ENCODE measurements around the gene HELZ2.
"Not testable (repeated sequence)": the region's sequence is repeated elsewhere in the genome, so short reads cannot be mapped to it uniquely, and the experiment has no call there.

The HELZ2 gene

DNA sequence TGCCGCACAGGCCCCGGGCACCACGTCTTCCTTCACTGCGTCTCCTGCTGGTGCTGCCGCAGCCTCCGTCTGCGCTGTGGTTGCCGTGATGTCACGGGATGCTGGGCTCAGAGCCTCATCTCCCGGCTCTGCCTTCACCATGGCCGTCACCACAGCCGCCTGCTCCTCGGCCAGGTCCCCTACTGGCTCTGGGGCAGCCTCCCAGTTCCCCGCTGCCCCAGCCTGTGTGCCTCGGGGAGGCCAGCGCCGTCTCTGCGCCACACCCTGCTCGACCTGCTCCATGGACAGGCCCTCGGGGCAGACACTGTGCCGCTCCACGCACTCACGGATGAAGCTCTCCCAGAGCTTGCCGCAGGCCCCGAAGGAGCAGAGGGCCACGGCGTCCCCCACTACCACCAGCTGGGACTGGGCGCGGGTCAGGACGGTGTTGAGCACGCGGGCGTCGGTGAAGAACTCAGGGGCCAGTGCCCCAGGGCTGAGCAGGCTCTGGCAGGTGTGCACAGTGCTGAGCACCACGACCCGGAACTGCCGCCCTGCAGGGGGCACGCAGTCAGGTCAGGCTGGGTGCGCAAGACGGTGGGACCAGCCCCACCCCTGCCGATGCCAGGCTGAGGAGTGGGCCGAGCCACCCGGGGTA, 8.2 kb downstream of the HELZ2 start:
- DNase-seq (ENCODE audit: low read depth) = no peak

DNA sequence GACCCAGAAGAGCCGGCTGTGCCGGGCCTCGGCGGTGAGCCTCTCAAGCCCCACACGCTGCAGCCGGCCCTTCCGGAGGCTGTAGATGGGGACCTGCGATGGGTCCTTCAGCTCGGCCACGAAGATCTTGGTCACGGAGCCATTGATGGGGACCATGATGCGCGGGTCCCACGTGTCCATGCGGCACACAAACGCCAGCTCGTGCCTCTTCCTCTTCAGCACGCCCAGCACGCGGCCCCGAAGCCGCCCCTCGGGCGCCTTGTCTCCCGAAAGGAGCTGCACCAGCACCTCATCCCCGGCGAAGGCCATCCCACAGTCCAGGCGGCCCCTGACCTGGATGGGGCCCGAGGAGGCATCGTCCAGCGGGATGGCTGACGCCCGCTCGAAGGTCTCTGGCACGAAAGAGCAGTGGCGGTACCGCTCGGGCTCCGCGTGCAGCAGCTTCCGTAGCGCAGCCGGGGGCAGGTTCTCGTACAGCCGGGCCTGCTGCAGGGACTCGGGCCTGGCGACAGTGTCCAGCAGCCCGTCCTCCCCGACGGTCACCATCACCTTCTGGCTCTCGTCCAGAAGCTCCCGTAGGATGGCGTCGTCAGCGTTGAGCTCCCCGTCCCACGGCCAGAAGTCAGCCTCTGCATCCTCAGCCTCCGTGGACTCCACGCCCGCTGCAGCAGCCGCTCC, 8.9 kb downstream of the HELZ2 start:
- no peak for DNase-seq (ENCODE audit: low read depth)

DNA sequence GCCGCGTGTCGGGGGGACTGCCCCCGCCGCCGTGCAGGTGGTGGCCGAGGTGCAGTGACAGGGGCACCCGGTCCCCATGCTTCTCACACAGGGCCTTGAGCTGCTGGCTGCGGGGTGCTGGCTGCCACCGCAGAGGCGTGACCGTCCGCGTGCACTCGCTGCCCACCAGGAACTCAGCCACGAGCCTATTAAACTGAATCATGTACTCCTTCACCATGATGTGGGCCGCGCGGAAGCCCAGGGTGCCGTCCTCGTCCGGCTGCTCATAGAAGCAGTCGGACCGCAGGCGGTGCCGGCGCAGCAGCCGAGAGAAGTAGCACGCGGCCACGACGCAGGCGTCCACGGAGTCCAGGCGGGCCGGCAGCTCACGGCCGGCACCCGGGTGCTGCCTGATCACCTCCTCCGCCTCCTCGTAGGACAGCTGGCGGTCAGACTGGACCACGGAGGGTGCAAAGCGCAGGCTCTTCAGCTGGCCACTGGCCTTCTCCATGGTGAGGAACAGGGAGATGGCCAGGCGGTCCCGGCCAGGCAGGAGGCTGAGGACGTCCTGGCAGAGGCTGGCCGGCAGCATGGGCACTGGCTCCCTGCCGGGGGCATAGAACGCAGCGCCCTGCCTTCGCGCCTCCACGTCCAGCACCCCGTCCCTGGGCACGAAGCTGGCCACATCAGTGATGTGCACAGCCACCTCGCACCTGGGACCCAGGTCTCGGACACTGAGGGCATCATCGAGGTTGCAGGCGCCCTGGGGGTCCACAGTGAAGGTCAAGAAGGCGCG, 9.8 kb downstream of the HELZ2 start:
- DNase-seq (ENCODE audit: low read depth) = no peak

DNA sequence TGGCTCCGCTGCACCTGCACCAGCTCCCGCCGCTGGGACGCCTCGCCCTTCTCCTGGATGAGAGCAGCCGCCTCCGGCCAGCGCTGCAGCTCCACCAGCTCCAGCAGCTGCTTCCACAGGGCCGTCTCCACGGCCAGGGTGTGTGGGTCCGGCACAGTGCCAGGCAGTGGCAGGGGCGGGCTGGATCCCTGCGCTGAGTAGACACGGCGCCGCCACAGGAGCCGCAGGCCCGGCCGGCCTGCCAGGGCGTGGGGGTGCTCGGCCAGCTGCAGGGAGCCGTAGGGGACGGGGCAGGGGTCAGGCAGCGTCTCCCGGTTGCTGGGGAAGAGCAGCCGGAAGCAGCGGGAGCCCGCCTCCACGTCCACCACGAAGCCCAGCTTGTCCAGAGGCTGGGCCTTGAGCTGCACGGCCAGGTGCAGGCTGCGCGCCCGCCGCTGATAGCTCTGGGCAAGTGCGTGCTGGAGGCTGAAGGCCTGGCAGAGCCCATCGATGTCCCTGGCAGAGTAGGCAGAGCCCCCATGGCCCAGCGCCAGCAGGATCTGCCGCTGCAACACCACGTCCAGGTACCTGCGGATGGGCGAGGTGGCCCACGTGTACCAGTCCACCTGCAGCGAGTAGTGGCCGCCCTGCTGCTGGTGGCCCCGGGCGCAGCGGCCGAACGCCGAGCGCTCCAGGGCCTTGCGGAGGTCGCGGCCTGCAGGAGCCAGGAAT, 10.7 kb downstream of the HELZ2 start:
- DNase-seq (ENCODE audit: low read depth) = no peak

DNA sequence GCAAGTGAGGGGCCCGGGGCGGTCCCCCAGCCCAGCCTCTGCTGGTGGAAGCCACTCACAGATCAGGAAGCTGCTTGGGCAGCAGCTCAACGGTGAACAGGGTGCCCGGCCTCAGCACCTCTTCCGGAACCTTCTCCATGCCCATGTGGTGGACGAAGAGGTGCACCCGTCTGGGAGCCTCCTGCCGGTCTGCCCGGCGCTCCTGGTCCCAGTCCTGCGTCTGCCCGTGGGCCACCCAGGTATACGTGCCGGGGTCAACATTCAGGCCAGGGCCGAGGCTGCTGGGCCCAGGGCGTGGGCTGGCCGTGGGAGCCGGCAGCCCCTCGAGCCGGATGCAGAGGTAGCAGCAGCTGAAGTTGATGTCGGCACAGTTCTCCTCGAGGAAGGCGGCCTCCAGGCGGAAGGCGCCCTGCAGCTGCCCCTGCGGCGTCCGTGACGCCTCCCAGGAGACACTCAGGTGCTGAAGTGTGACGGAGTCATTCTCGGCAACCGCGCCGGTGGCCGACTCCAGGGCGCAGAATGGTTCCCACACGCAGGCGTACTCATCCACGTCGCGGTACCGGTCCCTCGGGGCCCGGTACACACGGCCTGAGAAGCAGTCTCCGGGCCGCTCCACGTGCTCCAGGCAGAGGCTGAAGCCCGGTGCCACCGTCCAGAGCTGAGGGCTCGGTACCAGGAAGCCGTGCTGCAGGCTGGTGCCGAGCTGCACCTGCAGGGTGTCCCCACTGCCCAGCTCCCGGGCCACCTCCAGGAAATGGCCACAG, 11.4 kb downstream of the HELZ2 start:
- no peak for DNase-seq (ENCODE audit: low read depth)

DNA sequence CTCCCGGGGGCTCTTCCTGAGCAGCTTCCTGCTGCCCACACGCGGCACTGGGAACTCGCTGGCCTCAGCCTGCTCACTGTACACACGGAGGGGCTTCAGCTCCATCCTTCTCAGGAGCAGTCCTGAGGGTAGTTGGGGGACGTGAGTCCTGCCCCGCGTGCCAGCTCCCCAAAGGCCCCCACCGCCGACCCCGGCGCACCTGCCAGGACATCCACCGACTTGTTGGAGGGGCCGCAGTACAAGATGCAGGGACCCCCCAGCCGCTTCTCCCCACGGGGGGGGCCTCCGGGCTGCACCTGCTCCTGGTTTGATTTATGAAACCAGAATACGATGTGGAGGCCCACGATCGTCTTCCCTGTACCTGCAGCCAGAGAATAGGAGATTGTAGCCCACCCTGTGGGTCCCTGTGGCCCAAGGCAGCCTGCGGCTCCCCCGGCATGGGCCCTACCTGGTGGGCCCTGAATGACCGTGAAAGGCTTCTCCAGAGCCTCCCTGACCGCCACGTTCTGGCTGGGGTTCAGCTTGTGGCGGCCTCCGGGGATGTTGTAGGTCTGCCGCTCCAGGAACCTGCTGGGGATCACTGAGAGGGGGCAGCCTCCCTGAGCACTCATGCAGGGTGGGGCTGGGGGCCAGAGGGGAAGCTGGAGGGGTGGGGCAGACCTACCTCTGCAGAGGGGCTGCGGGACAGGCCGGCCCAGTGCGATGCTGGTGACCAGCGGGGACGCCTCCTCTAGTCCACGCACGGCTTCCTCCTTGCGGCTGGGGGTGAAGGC, 12.2 kb downstream of the HELZ2 start:
- DNase-seq (ENCODE audit: low read depth) = no peak

DNA sequence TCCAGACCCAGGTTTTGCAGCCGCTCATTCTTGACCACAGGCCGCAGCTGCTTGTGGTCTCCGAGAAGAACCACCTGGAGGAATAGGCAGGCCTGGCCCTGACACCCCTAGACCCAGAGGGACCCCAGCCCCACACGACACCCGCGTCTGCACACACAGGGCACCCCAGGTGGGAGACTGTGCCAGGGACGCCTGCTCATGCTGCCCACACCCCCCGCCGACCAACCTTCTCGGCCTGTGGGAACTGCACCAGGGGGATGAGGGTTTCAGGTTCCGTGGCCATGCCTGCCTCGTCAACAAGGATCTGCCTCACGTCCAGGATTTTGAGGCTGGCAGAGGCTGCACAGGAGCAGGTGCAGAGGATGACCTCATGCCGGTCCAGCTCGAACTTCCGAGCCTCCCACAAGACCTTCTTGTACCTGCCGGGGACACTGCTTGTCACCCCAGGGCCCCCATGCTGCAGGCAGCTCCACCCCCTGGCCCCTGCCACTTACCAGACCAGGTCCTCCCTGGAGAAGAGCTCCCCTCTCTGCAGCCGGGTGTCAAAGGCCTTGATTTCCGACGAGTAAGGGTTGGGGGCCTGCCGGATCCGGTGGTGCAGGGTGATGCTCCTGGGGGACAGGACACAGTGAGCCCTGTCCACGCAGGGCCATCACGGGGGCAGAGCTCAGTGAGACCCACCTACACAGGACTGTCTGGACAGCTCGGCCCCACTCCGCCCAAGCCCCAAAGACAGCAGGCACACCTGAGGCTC, 13.0 kb downstream of the HELZ2 start:
- DNase-seq (ENCODE audit: low read depth) = no peak

DNA sequence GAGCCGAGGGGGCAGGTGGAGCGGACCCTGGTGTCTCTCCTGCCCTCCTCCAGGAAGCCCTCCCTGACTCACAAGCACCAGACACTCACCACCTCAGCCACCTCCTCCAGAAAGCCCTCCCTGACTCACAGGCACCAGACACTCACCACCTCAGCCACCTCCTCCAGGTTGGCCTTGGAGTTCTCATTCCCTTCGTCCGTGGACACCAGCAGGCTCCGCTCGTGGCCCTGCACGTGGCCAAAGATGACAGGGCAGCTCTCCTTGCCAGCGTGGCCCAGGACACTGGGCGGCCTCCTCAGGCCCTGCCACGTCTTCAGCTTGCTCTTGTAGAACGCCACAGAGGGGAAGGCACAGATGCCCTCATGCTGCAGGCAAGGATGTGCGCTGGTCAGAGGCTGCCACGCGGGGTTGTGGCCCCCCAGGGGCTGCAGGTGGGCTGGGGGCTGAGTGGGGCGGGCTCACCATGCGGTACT, 13.7 kb downstream of the HELZ2 start:
- no peak for DNase-seq (ENCODE audit: low read depth)

DNA sequence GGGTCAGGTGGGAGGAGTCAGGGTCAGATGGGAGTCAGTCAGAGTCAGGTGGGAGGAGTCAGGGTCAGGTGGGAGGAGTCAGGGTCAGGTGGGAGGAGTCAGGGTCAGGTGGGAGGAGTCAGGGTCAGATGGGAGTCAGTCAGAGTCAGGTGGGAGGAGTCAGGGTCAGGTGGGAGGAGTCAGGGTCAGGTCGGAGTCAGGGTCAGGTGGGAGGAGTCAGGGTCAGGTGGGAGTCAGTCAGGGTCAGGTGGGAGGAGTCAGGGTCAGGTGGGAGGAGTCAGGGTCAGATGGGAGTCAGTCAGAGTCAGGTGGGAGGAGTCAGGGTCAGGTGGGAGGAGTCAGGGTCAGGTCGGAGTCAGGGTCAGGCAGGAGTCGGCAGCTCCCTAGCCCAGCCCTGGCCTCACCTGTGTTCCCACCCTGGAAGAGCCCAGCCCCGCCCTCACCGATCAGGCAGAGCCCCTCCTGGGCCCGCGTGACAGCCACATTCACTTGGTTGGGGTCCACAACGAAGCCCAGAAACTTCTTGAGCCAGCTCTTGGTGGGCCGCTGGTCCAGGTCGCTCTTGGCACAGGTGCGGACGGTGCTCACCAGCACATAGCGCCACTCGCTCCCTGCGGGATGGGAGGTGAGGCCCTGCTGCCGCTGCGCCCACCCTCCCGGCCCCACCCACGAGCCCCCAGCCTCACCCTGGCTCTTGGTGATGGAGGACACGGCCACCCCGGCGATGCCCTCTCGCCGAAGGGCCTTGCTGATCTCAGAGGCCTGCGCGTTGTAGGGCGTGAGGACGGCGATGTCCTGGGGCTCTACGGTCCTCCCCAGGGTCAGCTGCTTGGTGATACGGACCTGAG, 14.3 kb downstream of the HELZ2 start:
- DNase-seq (ENCODE audit: low read depth) = not testable (repeated sequence)

DNA sequence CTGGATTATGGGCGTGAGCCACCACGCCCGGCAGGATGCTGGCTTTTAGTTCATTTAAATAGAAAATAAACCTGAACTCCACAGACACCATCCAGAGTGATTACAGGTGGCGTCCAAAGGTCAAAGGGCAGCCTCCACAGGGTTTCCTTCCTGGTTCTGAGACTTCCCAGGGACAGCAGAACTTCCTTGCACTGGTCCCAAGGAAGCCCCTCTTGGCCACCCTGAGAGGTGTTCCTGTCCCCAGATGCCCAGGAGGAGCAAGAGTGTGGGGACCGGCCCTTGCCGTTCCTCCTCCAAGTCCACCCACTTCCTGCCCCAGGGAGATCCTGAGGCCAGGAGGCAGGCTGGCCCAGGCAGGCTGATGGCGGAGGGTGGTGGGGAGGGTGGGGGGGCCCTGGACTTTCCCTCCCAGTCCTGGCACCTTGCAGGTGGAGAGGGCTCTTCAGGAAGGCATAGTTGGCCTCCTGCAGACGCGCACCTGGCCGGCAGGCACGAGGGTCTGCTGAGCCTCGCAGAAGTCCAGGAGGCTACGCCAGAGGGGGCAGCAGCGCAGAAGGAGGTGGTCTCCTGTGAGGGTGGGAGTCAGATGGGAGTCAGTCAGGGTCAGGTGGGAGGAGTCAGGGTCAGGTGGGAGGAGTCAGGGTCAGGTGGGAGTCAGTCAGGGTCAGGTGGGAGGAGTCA, 15.1 kb downstream of the HELZ2 start:
- no peak for DNase-seq (ENCODE audit: low read depth)

DNA sequence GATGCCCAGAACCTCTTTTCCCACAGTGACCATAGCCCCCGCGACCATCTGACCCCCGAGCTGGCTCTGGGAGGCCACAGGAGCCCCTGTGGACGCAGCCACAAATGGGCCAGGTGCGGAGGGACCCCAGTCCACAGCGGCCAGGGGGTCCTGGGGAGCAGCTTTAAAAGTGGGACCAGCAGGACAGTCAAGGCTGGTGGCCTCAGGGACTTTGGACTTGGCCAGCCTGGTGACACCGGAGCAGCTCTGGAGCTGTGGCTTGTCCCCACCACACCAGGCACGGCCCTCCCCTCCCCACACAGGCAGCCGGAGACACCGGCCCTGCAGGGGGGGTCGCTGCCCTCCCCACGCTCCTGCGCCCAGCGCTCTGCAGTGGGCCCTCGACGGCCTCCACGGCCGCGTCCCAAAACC, 16.6 kb downstream of the HELZ2 start:
- no peak for DNase-seq (ENCODE audit: low read depth)

DNA sequence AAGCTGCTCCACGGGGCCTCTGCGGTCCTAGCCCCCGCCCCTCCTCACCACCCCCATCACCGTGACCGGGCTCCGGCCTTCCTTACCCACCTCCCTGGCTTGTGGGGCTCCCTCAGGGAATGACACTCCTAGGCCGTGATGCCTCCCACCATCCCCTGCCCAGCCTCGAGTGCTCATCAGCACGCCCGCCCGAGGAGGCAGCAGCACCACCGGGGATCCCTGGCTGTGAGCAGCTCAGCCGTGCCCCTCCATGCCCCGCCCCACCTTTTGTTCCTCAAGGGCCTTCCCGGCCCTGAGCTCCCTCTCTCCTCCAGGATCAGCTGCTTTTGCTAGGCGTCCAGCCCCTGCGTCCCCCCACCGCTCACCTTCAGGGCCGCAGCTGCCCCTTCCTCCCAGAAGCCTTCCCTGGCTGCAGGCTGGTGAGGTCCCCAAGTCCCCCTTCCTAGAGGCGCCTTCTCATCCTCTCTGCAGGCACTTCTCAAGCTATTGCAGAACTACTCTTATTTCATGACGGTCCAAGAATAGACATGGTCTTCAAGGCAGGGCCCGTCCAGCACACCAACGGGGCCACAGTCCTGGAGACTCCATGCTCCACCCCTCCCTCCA, 17.1 kb downstream of the HELZ2 start:
- DNase-seq (ENCODE audit: low read depth) = no peak

DNA sequence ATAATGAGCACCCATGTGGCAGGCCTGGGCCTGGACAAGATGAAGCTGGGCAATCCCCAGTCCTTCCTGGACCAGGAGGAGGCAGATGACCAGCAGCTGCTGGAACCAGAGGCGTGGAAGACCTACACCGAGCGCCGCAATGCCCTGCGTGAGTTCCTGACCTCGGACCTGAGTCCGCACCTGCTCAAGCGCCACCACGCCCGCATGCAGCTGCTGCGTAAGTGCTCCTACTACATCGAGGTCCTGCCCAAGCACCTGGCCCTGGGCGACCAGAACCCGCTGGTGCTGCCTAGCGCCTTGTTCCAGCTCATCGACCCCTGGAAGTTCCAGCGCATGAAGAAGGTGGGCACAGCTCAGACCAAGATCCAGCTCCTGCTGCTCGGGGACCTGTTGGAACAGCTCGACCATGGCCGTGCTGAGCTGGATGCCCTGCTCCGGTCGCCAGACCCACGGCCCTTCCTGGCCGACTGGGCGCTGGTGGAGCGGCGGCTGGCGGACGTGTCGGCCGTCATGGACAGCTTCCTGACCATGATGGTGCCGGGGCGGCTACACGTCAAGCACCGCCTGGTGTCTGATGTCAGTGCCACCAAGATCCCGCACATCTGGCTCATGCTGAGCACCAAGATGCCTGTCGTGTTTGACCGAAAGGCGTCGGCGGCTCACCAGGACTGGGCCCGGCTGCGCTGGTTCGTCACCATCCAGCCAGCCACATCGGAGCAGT, 18.2 kb downstream of the HELZ2 start:
- DNase-seq (ENCODE audit: low read depth) = no peak

DNA sequence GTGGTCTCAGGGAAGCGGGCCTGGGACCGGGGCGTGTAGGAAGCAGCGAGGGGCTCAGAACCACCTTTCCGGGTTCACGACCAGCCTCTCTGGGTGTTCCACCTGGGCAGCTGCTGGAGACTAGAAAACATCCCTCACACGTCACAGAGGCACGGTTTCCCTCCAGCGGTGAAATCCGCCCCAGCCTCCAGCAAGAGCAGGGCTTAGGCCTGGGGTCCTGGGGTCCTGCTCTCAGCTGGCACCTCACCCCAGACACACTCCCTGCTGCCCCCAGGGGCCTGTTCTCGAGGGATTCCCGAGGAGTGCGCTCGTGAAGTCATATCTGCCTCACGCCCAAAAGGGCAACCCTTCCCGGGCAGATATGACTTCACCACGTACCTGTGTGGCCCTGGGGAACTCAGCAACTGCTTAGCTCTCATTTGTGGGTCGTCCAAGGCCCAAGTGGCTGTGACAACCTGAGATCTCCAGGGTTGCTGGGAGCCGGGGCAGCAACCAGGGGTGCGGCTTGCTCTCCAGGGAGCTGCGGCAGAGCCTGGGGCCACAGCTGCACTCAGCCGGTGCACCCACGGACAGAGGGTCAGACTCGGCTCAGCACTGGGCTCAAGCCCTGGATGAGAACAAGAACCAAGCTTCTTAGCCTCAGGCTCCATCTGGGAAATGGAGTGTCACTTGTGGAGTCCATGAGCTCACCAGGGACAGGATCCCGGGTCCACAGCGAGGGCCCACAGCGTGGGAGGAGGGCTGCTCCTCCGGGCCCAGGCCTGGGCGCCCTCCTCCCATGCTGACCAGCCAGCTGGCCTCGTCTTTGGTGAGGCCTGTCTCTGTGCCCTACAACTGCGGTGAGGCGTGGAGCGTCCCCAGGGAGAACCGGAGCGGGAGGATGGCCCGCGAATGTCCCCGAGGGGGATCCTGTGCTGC, 19.4 kb downstream of the HELZ2 start:
- DNase-seq (ENCODE audit: low read depth) = no peak

DNA sequence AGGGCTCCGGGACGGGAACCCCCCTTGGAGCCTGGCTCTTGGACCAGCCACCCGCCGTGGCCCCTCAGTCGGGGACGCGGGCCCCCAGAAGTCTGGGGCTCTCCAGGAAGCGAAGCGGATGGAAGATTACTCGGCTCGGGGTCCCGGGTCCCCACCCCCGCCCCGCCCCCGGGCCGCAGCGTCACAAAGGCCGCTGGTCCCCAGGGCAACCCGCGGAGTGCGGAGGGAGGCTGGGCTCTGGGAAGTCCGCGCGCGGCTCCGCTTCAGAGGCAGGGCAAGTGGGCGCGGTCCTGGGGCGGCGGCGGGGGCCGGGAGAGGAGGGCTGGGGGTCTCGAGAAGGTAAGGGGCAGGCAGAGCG, 20.1 kb downstream of the HELZ2 start, which contains the start of gene FNDC11:
FNDC11 (plus strand) TSS at position 227 of the 358 bp plus-strand sequence. CDS start 1,505 bp downstream, outside the sequence.
- no peak for DNase-seq (ENCODE audit: low read depth)

DNA sequence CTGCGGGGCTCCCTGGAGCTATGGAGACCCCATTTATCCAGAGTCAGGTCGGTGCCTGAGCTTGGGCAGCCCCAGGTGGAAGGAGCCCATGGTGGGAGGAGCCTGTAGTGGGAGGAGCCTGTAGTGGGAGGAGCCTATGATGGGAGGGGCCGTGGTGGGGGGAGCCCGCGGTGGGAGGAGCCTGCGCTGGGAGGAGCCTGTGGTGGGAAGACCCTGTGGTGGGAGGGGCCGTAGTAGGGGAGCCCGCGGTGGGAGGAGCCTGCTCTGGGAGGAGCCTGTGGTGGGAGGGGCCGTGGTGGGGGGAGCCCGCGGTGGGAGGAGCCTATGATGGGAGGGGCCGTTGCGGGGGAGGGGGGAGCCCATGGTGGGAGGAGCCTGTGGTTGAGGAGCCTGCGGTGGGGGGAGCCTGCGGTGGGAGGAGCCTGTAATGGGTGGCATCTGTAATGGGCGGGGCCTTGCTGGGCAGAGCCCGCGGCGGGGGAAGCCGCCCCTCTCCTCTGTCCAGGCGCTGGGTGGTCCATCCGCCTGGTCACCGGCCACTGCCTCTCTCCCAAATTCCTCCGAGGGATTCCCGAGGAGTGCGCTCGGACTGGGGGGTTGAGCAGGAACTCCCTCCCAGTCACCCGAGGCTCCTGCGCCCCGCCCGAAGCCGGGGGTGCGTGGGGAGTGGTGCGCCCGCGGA, 20.6 kb downstream of the HELZ2 start:
- peak; percentile 77 for DNase-seq (ENCODE audit: low read depth)

Measured in stimulated activated CD8-positive, alpha-beta memory T cell treated with anti-CD3 and anti-CD28 coated beads, Interleukin-12 subunit alpha, Interleukin-12 subunit beta, amount 100 ng/mL, for 1 hour (primary cell).